NCI-H748 (cell line): ENCODE results near the gene BACE2.
"Not testable (repeated sequence)": the region's sequence is repeated elsewhere in the genome, so short reads cannot be mapped to it uniquely, and the experiment has no call there.

ENCODE experiments used
- DNase-seq: peaks from one replicate; lab custom pipeline; 2025; ENCODE audit not compliant: unreplicated experiment; lab: John Stamatoyannopoulos, UW

The BACE2 gene

GRCh38 chr21:41260428-41260827 lies 92.5 kb downstream of the BACE2 start:
- no peak for DNase-seq

- DNase-seq: no peak
Observed at GRCh38 chr21:41267346-41267745, 99.4 kb downstream of the BACE2 start.

- peak; percentile 4 for DNase-seq
Observed at GRCh38 chr21:41269535-41269934, 101.6 kb downstream of the BACE2 start.

- DNase-seq: no peak
Observed at GRCh38 chr21:41277196-41277595, 109.2 kb downstream of the BACE2 start.

GRCh38 chr21:41277846-41278245 lies 109.9 kb downstream of the BACE2 start:
- no peak for DNase-seq

- DNase-seq: no peak
Observed at GRCh38 chr21:41280115-41280919, 112.4 kb downstream of the BACE2 start.

GRCh38 chr21:41282412-41282811 lies 114.5 kb downstream of the BACE2 start:
- DNase-seq: no peak

GRCh38 chr21:41283211-41283818 lies 115.4 kb downstream of the BACE2 start:
- DNase-seq: peak; percentile 73

- DNase-seq: peak; percentile 12
Observed at GRCh38 chr21:41289431-41289830, 121.5 kb downstream of the BACE2 start.

- DNase-seq: no peak
Observed at GRCh38 chr21:41290106-41290799, 122.3 kb downstream of the BACE2 start.

- no peak for DNase-seq
Observed at GRCh38 chr21:41294548-41295231, 126.7 kb downstream of the BACE2 start.

- DNase-seq: no peak
Observed at GRCh38 chr21:41295721-41296254, 127.8 kb downstream of the BACE2 start.

GRCh38 chr21:41302976-41303375 lies 135.0 kb downstream of the BACE2 start:
- no peak for DNase-seq

- DNase-seq: no peak
Observed at GRCh38 chr21:41304068-41304720, 136.2 kb downstream of the BACE2 start.

- no peak for DNase-seq
Observed at GRCh38 chr21:41307219-41307618, 139.3 kb downstream of the BACE2 start.

- not testable (repeated sequence) for DNase-seq
Observed at GRCh38 chr21:41313285-41314164, 145.6 kb downstream of the BACE2 start.

- DNase-seq: no peak
Observed at GRCh38 chr21:41315726-41316125, 147.8 kb downstream of the BACE2 start.

- DNase-seq: peak; percentile 72
Observed at GRCh38 chr21:41316200-41317062, 148.5 kb downstream of the BACE2 start, which contains the start of gene FAM3B. Gene FAM3B (plus strand): TSS chr21:41316801. CDS start chr21:41316880, 79 bp downstream.

- DNase-seq: no peak
Observed at GRCh38 chr21:41317063-41317392, 149.1 kb downstream of the BACE2 start.
